Raji (cell line): ENCODE measurements around the gene CACHD1.

Experiments
- POLR2A ChIP-seq: IDR thresholded peaks from 2 replicates; pipeline ENCODE4 v1.6.1; 2011; ENCODE audit warnings: low read depth, low read length, control low read depth; ENCODE audit not compliant: insufficient read depth

The CACHD1 gene

GRCh38 chr1:64569411-64569810 lies 99.5 kb downstream of the CACHD1 start:
- no peak for TF ChIP-seq POLR2A

GRCh38 chr1:64570267-64570855 lies 100.4 kb downstream of the CACHD1 start:
- no peak for TF ChIP-seq POLR2A

GRCh38 chr1:64572222-64572900 lies 102.4 kb downstream of the CACHD1 start:
- no peak for TF ChIP-seq POLR2A

DNA sequence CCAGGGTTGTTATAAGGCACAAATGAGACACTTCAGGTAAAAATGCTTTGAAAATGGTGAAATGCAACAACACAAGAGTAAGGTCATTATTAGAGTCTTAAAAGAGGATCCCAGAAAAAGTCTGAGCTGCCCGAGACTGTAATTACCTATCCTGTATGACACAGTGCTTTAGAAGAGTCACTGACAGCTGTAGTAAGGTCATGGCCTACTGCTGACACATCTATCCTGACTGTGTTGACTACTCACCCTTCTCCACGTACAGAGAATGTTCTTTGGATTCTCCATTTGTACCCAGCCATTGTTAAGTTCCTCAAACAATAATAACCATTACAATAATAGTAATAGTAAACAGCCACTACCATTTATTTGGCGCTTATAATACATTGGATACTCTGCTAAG lies 104.4 kb downstream of the CACHD1 start:
- TF ChIP-seq POLR2A = no peak

DNA sequence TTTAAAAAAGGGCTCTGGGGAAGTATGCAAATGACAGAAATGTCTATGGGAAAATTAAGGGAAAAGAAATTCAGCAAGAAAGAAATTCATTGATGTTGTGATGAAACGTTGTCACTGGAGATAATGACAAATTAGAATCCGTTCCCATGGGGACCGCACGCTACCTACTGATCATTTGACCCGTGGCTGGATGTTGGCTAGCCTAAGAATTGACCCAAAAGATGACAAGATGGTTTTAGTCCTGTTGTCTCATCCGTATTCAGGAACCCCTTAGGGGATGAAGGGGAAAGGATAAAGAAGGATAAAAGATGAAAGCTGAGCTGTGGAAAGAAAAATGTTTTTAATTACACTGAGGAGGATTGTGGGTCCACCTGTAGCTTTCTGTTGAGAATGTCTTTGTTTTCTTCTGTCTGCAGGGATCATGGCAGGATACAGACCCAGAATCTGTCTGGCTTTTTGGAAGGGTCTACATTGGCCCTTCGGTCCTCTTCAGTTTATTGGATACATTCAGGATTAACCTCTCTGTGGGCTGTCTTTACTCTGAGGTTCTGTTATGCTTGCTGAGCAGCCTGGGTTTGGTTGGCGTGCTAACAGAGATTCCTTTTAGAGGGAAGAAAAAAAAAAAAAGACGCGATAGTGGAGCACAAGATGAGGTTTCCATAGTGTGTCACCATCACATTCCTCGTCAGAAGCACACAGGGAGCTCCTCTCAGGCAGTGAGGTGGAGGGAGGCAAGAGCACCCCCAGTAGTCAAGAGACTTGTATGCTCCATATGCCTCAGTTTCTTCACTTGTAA lies 106.2 kb downstream of the CACHD1 start:
- no peak for TF ChIP-seq POLR2A

- TF ChIP-seq POLR2A = no peak
Observed at GRCh38 chr1:64578270-64578973, 108.5 kb downstream of the CACHD1 start.

- TF ChIP-seq POLR2A = no peak
Observed at GRCh38 chr1:64579767-64580166, 109.8 kb downstream of the CACHD1 start.

- no peak for TF ChIP-seq POLR2A
Observed at GRCh38 chr1:64581135-64581842, 111.4 kb downstream of the CACHD1 start.

DNA sequence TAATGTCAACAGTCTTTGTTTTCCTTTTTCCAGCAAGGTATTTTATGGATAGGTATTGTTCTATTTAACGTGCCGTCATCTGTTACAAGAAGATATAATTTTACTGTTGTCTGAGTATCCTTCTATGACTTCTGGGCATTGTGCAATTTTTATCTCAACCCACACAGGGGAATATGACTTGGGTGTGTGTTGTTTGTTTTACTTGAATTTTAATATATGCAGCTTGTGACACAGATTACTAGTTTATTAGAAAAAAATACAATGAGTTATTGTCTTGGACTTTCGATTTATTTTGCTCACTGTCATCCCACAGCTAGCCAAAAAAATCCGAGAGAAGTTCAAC lies 111.9 kb downstream of the CACHD1 start:
- no peak for TF ChIP-seq POLR2A

GRCh38 chr1:64584479-64584878 lies 114.5 kb downstream of the CACHD1 start:
- no peak for TF ChIP-seq POLR2A

DNA sequence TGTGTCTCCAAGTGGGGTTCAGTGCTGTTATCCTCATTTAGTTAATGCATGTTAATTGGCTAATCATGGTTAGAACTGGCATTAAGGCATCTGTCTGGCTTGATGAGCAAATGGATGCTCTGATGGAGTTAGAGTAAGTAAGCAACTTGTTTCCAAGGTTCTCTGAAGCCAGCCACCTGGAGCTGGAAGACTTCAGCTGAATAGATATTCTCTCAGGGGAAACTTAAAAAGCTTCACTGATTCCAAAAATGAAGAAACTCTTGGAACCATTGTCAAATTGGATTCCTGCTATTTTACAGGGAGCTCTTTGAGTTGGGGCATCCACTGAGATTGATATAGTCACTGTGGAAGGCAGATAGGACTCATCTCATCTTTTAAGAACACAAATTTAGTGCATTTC lies 118.9 kb downstream of the CACHD1 start:
- no peak for TF ChIP-seq POLR2A

DNA sequence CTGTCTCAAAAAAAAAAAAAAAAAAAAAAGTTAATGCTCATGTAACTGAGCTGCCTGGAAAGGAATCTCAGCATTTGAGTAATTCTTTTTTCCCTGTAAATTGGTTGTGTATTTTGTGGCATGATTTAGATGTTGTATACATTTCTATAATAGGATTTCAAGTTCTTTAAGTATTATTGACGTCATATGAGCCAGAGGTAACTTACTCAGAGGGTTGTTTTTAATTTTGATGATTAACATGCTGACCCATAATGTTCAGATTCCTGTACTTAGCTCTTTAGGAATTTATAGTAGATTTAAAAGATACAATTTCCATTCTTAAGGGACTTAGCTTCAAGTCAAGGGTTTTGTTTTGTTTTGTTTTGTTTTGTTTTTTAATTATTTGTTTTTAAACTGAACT lies 120.4 kb downstream of the CACHD1 start:
- TF ChIP-seq POLR2A = no peak

DNA sequence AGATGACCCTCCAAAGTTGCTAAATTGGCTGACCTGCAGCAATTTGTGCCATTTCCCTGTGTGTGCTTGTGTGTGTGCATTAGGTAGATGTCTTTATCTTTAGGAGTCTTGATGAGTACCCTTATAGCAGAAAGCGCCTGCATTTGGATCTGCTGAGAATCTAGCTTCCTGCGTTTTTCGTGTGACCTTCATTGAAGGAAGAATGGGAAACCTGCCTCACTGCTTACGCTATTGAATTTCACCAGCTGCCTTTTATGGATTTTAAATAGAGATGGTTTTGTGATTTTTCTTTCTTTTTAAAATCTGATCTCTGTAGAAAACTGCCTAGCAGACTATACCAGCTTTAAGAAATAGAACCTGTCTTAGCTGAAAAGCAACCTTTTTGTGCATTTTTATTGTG lies 124.5 kb downstream of the CACHD1 start:
- TF ChIP-seq POLR2A = no peak

DNA sequence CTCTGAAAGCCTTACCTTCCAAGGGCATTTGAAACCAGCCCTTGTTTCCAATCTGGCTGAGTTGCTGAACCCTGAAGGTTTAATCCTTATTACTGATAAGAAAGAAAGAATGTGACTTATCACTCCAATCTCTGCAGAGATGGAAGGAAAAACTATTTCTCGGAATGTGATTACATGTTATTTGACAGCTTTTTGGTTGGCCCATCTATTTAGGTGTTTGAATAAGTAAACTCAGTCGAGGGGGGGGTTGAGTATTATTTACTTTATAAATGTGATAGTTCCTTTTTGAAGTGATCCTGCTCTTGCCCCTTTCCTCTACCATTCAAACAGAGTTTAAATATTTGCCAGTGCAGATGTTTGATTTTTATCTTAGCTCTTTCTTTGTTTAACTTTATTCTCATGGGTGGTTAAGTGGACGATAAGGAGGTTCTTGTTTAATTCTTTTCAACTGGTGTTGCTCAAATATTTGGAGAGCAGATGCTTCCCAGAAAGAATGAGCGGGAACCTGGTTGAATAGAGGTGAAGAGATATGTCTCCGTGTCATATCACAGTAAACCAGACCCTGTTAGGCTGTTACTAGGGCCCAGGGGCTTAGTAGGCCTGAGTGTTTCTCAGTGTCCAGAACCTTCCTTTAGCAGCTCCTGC lies 126.1 kb downstream of the CACHD1 start:
- TF ChIP-seq POLR2A = no peak

GRCh38 chr1:64597113-64597512 lies 127.2 kb downstream of the CACHD1 start:
- no peak for TF ChIP-seq POLR2A

GRCh38 chr1:64598100-64598571 lies 128.2 kb downstream of the CACHD1 start:
- no peak for TF ChIP-seq POLR2A
